HepG2 (cell line): ENCODE results near the gene RBMY1A1.
"Not testable (repeated sequence)": the region's sequence is repeated elsewhere in the genome, so short reads cannot be mapped to it uniquely, and the experiment has no call there.

Experiments used
- NR2F1 ChIP-seq, 2 experiments: fragments of 450-650 bp in 1 of 2; formaldehyde crosslinking in 1 of 2; IDR thresholded peaks; 2 replicates each; pipeline versions ENCODE4 v1.5.0 to v1.6.1; 2016 to 2020; ENCODE audit warnings: mild to moderate bottlenecking in 1 of 2, missing compliant biosample characterization in 1 of 2, missing genetic modification reagents in 1 of 2, moderate library complexity in 1 of 2
- TF ChIP-seq, protein P1 (sequence below): sonication (generic); formaldehyde crosslinking; IDR thresholded peaks from 2 replicates; pipeline ENCODE4 v1.4.0; 2020; ENCODE audit warnings: mild to moderate bottlenecking, missing genetic modification reagents

DNA sequence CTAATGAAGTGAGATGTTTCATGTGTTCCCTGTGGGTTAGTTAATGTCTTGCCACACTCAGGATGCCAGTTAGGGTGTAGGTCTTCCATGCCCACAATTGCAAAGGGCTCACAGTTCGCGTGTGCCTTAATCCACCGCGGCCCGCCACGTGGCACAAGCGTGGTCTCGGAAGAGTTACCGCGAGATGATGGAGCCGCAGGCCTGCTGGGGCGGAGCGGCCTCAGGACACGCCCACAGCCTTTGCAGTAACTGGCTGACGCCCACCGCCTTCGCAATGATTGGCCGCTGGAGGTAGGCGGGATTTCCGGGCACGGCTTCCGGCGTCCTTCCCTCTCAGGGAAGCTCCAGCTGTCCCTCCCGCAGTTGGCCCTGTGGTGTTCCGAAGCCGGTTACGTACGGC lies 23.6 kb upstream of the RBMY1A1 start, which contains the start of gene RBMY1B:
- TF ChIP-seq NR2F1 (CRISPR knock-in tag; IDR thresholded peaks at IDR 0.05) = not testable (repeated sequence)
- TF ChIP-seq, protein P1, sequence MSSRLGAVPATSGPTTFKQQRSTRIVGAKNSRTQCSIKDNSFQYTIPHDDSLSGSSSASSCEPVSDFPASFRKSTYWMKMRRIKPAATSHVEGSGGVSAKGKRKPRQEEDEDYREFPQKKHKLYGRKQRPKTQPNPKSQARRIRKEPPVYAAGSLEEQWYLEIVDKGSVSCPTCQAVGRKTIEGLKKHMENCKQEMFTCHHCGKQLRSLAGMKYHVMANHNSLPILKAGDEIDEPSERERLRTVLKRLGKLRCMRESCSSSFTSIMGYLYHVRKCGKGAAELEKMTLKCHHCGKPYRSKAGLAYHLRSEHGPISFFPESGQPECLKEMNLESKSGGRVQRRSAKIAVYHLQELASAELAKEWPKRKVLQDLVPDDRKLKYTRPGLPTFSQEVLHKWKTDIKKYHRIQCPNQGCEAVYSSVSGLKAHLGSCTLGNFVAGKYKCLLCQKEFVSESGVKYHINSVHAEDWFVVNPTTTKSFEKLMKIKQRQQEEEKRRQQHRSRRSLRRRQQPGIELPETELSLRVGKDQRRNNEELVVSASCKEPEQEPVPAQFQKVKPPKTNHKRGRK (CRISPR knock-in tag) = not testable (repeated sequence)
